IMR-90 (cell line): Measurements from ENCODE around the gene MAP2K5.

ENCODE experiments used
- RAD21 ChIP-seq: IDR thresholded peaks from 2 replicates; pipeline ENCODE4 v1.6.1; 2012; ENCODE audit warnings: low read length, improper control_type of control experiment
- RCOR1 ChIP-seq: IDR thresholded peaks from 2 replicates; pipeline ENCODE4 v1.6.1; 2012; ENCODE audit warnings: mild to moderate bottlenecking, low read length, improper control_type of control experiment; ENCODE audit not compliant: insufficient replicate concordance
- TF ChIP-seq, protein P1 (sequence below): conservative IDR thresholded peaks from 2 replicates; pipeline ENCODE4 v1.5.1; 2012; ENCODE audit warnings: mild to moderate bottlenecking, low read depth, low read length, improper control_type of control experiment
- TF ChIP-seq, protein P2 (sequence below): fragments of 150-350 bp; IDR thresholded peaks from 2 replicates; pipeline ENCODE4 v1.6.1; 2017; ENCODE audit warnings: mild to moderate bottlenecking, antibody characterized with exemption, low read length, low read depth
- TF ChIP-seq, protein P3 (sequence below): fragments of 150-350 bp; IDR thresholded peaks from 2 replicates; pipeline ENCODE4 v1.6.1; 2016; ENCODE audit warnings: low read depth, mild to moderate bottlenecking, low read length, moderate library complexity, borderline replicate concordance

DNA sequence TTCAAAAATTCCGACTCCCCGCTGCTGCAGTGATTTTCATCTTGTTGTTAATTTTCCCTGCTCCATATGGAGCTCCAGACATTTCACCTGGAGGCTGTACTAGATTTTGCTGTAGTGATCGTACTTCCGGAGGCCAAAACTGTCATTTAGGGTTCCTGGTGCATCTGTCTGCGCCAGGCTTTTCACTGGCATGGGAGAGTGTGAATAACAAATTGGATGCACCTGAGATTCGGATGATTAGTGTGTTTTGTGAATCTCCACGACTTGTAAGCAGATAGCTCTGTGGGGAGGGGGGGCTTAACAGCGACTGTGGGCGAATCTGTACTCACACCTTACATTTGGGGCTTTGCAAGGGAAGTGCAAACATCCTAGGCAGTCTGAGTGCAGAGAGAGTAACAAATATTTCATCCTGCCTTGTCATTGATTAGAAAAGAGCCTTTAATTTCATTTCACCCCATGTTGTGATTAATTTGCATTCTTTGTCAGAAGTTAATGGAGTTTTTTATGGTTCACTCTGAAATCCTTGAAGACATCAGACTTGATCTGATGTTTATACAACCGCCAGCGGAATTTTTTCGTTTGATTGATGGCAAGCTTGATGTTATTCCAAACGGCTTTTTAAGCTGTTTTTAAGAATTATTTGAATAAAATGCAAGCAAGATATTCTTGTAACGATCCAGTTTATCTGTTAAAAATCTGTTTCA, 190.3 kb downstream of the MAP2K5 start:
- TF ChIP-seq, protein P1, sequence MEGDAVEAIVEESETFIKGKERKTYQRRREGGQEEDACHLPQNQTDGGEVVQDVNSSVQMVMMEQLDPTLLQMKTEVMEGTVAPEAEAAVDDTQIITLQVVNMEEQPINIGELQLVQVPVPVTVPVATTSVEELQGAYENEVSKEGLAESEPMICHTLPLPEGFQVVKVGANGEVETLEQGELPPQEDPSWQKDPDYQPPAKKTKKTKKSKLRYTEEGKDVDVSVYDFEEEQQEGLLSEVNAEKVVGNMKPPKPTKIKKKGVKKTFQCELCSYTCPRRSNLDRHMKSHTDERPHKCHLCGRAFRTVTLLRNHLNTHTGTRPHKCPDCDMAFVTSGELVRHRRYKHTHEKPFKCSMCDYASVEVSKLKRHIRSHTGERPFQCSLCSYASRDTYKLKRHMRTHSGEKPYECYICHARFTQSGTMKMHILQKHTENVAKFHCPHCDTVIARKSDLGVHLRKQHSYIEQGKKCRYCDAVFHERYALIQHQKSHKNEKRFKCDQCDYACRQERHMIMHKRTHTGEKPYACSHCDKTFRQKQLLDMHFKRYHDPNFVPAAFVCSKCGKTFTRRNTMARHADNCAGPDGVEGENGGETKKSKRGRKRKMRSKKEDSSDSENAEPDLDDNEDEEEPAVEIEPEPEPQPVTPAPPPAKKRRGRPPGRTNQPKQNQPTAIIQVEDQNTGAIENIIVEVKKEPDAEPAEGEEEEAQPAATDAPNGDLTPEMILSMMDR: no peak
- TF ChIP-seq RAD21: no peak
- no peak for TF ChIP-seq RCOR1
- TF ChIP-seq, protein P2, sequence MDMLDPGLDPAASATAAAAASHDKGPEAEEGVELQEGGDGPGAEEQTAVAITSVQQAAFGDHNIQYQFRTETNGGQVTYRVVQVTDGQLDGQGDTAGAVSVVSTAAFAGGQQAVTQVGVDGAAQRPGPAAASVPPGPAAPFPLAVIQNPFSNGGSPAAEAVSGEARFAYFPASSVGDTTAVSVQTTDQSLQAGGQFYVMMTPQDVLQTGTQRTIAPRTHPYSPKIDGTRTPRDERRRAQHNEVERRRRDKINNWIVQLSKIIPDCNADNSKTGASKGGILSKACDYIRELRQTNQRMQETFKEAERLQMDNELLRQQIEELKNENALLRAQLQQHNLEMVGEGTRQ: no peak
- TF ChIP-seq, protein P3, sequence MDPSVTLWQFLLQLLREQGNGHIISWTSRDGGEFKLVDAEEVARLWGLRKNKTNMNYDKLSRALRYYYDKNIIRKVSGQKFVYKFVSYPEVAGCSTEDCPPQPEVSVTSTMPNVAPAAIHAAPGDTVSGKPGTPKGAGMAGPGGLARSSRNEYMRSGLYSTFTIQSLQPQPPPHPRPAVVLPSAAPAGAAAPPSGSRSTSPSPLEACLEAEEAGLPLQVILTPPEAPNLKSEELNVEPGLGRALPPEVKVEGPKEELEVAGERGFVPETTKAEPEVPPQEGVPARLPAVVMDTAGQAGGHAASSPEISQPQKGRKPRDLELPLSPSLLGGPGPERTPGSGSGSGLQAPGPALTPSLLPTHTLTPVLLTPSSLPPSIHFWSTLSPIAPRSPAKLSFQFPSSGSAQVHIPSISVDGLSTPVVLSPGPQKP: no peak
